Stimulated activated CD4-positive, alpha-beta T cell treated with anti-CD3 and anti-CD28 coated beads, TNF-alpha, amount 100 ng/mL, for 48 hours (primary cell): ENCODE data around the gene OSBP2.
A peak's percentile ranks its signal among the peaks of the same experiment; 100 is the strongest.
"Not testable (repeated sequence)": the region's sequence is repeated elsewhere in the genome, so short reads cannot be mapped to it uniquely, and the experiment has no call there.

Experiments
- DNase-seq, 3 donors: peaks; one replicate each; pipeline ENCODE4 v3.0.0-alpha.2; 2020; ENCODE audit warnings: low read depth in 3 of 3

The OSBP2 gene

GRCh38 chr22:30718938-30719337 lies 24.3 kb downstream of the OSBP2 start:
- no peak for DNase-seq

GRCh38 chr22:30720263-30720837 lies 25.7 kb downstream of the OSBP2 start:
- DNase-seq: no peak

GRCh38 chr22:30721741-30722140 lies 27.1 kb downstream of the OSBP2 start:
- DNase-seq: no peak

GRCh38 chr22:30728826-30729225 lies 34.2 kb downstream of the OSBP2 start:
- no peak for DNase-seq

GRCh38 chr22:30731658-30732057 lies 37.0 kb downstream of the OSBP2 start:
- DNase-seq: no peak

- DNase-seq: no peak
Observed at GRCh38 chr22:30732426-30732825, 37.8 kb downstream of the OSBP2 start.

GRCh38 chr22:30733181-30733631 lies 38.5 kb downstream of the OSBP2 start:
- DNase-seq: no peak

GRCh38 chr22:30740007-30740406 lies 45.3 kb downstream of the OSBP2 start:
- not testable (repeated sequence) for DNase-seq

GRCh38 chr22:30740511-30740910 lies 45.8 kb downstream of the OSBP2 start:
- peak in 2 of 3 donors; percentile 41 to 42 for DNase-seq

GRCh38 chr22:30742291-30743256 lies 47.9 kb downstream of the OSBP2 start:
- no peak for DNase-seq

- DNase-seq: no peak
Observed at GRCh38 chr22:30743257-30744020, 48.8 kb downstream of the OSBP2 start.

- no peak for DNase-seq
Observed at GRCh38 chr22:30744224-30744623, 49.5 kb downstream of the OSBP2 start.

- no peak for DNase-seq
Observed at GRCh38 chr22:30747493-30747892, 52.8 kb downstream of the OSBP2 start.

GRCh38 chr22:30749272-30749671 lies 54.6 kb downstream of the OSBP2 start:
- no peak for DNase-seq

GRCh38 chr22:30749849-30750248 lies 55.2 kb downstream of the OSBP2 start:
- DNase-seq: no peak

GRCh38 chr22:30751529-30751928 lies 56.9 kb downstream of the OSBP2 start:
- DNase-seq: no peak

GRCh38 chr22:30752771-30753170 lies 58.1 kb downstream of the OSBP2 start:
- DNase-seq: no peak

GRCh38 chr22:30753701-30754100 lies 59.0 kb downstream of the OSBP2 start:
- DNase-seq: no peak

- DNase-seq: no peak
Observed at GRCh38 chr22:30754521-30754920, 59.8 kb downstream of the OSBP2 start.

GRCh38 chr22:30754971-30755758 lies 60.5 kb downstream of the OSBP2 start:
- peak; percentile 29 to 49 (median 31) for DNase-seq

GRCh38 chr22:30755759-30756124 lies 61.1 kb downstream of the OSBP2 start:
- DNase-seq: no peak
